ENCODE measurements around the gene CACNA2D4. TPM values are rescaled to one million over a fixed set of nuclear protein-coding genes. Genes with fewer than 3 reads are reported as not detected.

Gene CACNA2D4
- total RNA-seq, 2 experiments from 2014 or later: 5.5 to 7.2 TPM

GRCh38 chr12:1767407-1768090, 150.9 kb downstream of the CACNA2D4 start:
- no peaks in the 10 kb centered on the region for H3K9me3 Mint-ChIP-seq (ENCODE audit: low read depth)
- H3K36me3 Mint-ChIP-seq (ENCODE audit: low read depth): no peaks in the 10 kb centered on the region
- CTCF ChIA-PET: interaction anchor here (0.6 to 1.1 kb wide), 4 partner anchors 24 to 120 kb away, joined by 3 to 5 read pairs (median 4); no protein-coding TSS in a partner anchor

GRCh38 chr12:1766110-1766509, 152.3 kb downstream of the CACNA2D4 start:
- DNase-seq (no peak), ATAC-seq (no peak)
- intact Hi-C loops (cut with DNase I, micrococcal nuclease): no loop called here
- H3K27me3 Mint-ChIP-seq: no peaks in the 10 kb centered on the region
- no peaks in the 10 kb centered on the region for H3K9me3 Mint-ChIP-seq (ENCODE audit: low read depth)
- CTCF ChIA-PET: interaction anchor here (1.0 to 1.8 kb wide), 3 partner anchors 14 to 173 kb away, joined by 3 to 7 read pairs (median 3); no protein-coding TSS in a partner anchor
- POLR2A ChIA-PET: no interaction called here
- H3K4me1 Mint-ChIP-seq: peaks cover 6% of the 10 kb centered on the region
- H3K36me3 Mint-ChIP-seq (ENCODE audit: low read depth): peaks cover 2% of the 10 kb centered on the region
- no peak overlapping the region for H3K27ac Mint-ChIP-seq
- H3K4me3 Mint-ChIP-seq: no peak overlapping the region

More at GRCh38 chr12:1767407-1768090, 150.9 kb downstream of the CACNA2D4 start:
- no peak overlapping the region for H3K27ac Mint-ChIP-seq
- ATAC-seq (no peak), DNase-seq (no peak)
- H3K27me3 Mint-ChIP-seq: no peaks in the 10 kb centered on the region
- intact Hi-C loops (cut with DNase I, micrococcal nuclease): no loop called here
- POLR2A ChIA-PET: no interaction called here
- no peak overlapping the region for H3K4me3 Mint-ChIP-seq
- peaks cover 4% of the 10 kb centered on the region for H3K4me1 Mint-ChIP-seq

GRCh38 chr12:1763153-1763552, 155.3 kb downstream of the CACNA2D4 start:
- ATAC-seq (no peak), DNase-seq (no peak)
- intact Hi-C loops (cut with DNase I, micrococcal nuclease): no loop called here
- H3K4me3 Mint-ChIP-seq: no peak overlapping the region
- ChIA-PET POLR2A (no interaction called here), CTCF (interaction anchor here (1.2 kb wide), 1 partner anchor 10 kb away, joined by 3 read pairs; no protein-coding TSS in a partner anchor)
- H3K27me3 Mint-ChIP-seq: no peaks in the 10 kb centered on the region
- H3K36me3 Mint-ChIP-seq (ENCODE audit: low read depth): peaks cover 17% of the 10 kb centered on the region
- H3K4me1 Mint-ChIP-seq: peaks cover 10% of the 10 kb centered on the region
- no peaks in the 10 kb centered on the region for H3K9me3 Mint-ChIP-seq (ENCODE audit: low read depth)
- H3K27ac Mint-ChIP-seq: no peak overlapping the region

GRCh38 chr12:1761857-1762256, 156.6 kb downstream of the CACNA2D4 start:
- ChIA-PET CTCF (interaction anchor here (0.7 to 1.1 kb wide), 6 partner anchors 10 to 178 kb away, joined by 3 to 7 read pairs (median 4); no protein-coding TSS in a partner anchor), POLR2A (no interaction called here)
- intact Hi-C loops (cut with DNase I, micrococcal nuclease): no loop called here
- no peaks in the 10 kb centered on the region for H3K9me3 Mint-ChIP-seq (ENCODE audit: low read depth)
- DNase-seq (no peak), ATAC-seq (no peak)
- H3K36me3 Mint-ChIP-seq (ENCODE audit: low read depth): peaks cover 25% of the 10 kb centered on the region
- no peak overlapping the region for H3K4me3 Mint-ChIP-seq
- H3K4me1 Mint-ChIP-seq: peaks cover 9% of the 10 kb centered on the region
- no peak overlapping the region for H3K27ac Mint-ChIP-seq
- no peaks in the 10 kb centered on the region for H3K27me3 Mint-ChIP-seq

- DNase-seq (no peak), ATAC-seq (no peak)
- peaks cover 9% of the 10 kb centered on the region for H3K4me1 Mint-ChIP-seq
- ChIA-PET CTCF (interaction anchor here (0.7 to 1.1 kb wide), 5 partner anchors 12 to 179 kb away, joined by 3 to 7 read pairs (median 4); no protein-coding TSS in a partner anchor), POLR2A (no interaction called here)
- no peaks in the 10 kb centered on the region for H3K9me3 Mint-ChIP-seq (ENCODE audit: low read depth)
- intact Hi-C loops (cut with DNase I, micrococcal nuclease): no loop called here
- no peaks in the 10 kb centered on the region for H3K27me3 Mint-ChIP-seq
- H3K27ac Mint-ChIP-seq: no peak overlapping the region
- no peak overlapping the region for H3K4me3 Mint-ChIP-seq
- H3K36me3 Mint-ChIP-seq (ENCODE audit: low read depth): peaks cover 30% of the 10 kb centered on the region
Measured at GRCh38 chr12:1760566-1761382, 157.7 kb downstream of the CACNA2D4 start.

GRCh38 chr12:1758887-1759286, 159.6 kb downstream of the CACNA2D4 start:
- intact Hi-C loops (cut with DNase I, micrococcal nuclease): no loop called here
- Mint-ChIP-seq H3K4me1 (peaks cover 7% of the 10 kb centered on the region), H3K36me3 (ENCODE audit: low read depth) (peaks cover 39% of the 10 kb centered on the region), H3K27me3 (no peaks in the 10 kb centered on the region), H3K27ac (no peak overlapping the region), H3K9me3 (ENCODE audit: low read depth) (no peaks in the 10 kb centered on the region), H3K4me3 (no peak overlapping the region)
- DNase-seq (no peak), ATAC-seq (no peak)
- CTCF ChIA-PET: no interaction called here
- POLR2A ChIA-PET: no interaction called here

DNA sequence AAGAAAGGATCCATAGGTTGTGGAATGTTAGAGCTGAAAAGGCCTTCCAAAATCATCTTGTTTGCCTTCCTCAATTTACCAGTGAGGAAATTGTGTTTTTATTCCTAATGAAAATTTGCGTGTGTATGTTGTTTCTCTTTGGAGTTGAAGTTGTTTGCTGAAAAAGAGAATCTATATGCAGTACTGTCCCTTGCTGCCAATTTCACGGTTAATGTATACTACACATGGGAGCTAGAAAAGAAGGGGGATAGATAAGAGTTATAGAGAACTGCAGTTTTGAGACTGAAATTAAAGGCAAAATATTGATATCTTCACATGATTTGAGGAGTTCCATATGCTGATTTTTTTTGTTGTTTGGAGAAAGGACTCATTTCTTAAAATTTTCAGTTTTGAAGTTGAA, 160.1 kb downstream of the CACNA2D4 start:
- Mint-ChIP-seq H3K27me3 (no peaks in the 10 kb centered on the region), H3K4me3 (no peak overlapping the region), H3K4me1 (peaks cover 7% of the 10 kb centered on the region), H3K36me3 (ENCODE audit: low read depth) (peaks cover 39% of the 10 kb centered on the region), H3K9me3 (ENCODE audit: low read depth) (no peaks in the 10 kb centered on the region), H3K27ac (no peak overlapping the region)
- POLR2A ChIA-PET: no interaction called here
- CTCF ChIA-PET: no interaction called here
- DNase-seq (no peak), ATAC-seq (no peak)
- intact Hi-C loops (cut with DNase I, micrococcal nuclease): no loop called here

DNA sequence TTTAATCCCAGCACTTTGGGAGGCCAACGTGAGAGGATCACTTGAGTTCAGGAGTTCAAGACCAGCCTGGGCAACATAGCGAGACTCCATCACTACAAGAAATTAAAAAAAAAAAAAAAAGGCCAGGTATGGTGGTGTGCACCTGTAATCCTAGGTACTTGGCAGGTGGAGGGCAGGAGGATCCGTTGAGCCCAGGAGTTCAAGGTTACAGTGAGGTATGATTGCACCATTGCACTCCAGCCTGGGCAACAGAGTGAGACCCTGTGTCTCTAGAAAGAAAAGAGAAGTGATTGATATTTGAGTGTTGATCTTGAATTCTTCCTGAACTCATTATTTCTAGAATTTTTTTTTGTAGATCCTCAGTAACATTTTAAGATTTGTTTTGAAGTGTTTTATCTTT, 168.2 kb downstream of the CACNA2D4 start:
- Mint-ChIP-seq H3K9me3 (ENCODE audit: low read depth) (peaks cover 18% of the 10 kb centered on the region), H3K27me3 (no peaks in the 10 kb centered on the region), H3K4me1 (no peaks in the 10 kb centered on the region), H3K36me3 (ENCODE audit: low read depth) (peaks cover 37% of the 10 kb centered on the region), H3K27ac (no peak overlapping the region), H3K4me3 (no peak overlapping the region)
- ATAC-seq (no peak), DNase-seq (no peak)
- CTCF ChIA-PET: interaction anchor here (1.6 kb wide), 1 partner anchor 97 kb away, joined by 4 read pairs; no protein-coding TSS in a partner anchor
- intact Hi-C loops (cut with DNase I, micrococcal nuclease): no loop called here
- POLR2A ChIA-PET: no interaction called here

DNA sequence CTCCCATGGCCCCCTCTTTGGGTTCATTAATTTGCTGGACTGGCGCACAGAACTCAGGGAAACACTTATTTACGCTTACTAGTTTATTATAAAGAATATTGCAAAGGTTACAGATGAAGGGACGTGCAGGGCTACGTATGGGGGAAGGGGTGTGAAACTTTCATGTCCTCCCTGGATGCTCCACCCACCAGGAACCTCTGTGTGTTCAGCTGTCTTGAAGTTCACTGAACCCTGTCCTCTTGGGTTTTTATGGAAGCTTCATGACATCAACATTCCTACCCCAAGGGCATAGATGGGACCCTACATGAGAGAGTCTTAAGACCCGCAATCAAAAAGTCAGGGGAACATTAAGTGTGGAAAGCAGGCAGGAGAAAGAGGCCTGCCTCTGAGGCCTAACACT, 169.4 kb downstream of the CACNA2D4 start:
- H3K27me3 Mint-ChIP-seq: no peaks in the 10 kb centered on the region
- no peak overlapping the region for H3K27ac Mint-ChIP-seq
- ChIA-PET CTCF (interaction anchor here (1.6 kb wide), 1 partner anchor 96 kb away, joined by 4 read pairs; no protein-coding TSS in a partner anchor), POLR2A (no interaction called here)
- intact Hi-C loops (cut with DNase I, micrococcal nuclease): no loop called here
- H3K4me1 Mint-ChIP-seq: no peaks in the 10 kb centered on the region
- ATAC-seq: no peak
- no peak overlapping the region for H3K4me3 Mint-ChIP-seq
- H3K9me3 Mint-ChIP-seq (ENCODE audit: low read depth): peaks cover 18% of the 10 kb centered on the region
- DNase-seq: no peak
- H3K36me3 Mint-ChIP-seq (ENCODE audit: low read depth): peaks cover 34% of the 10 kb centered on the region

- intact Hi-C loops (cut with DNase I, micrococcal nuclease): no loop called here
- ChIA-PET POLR2A (no interaction called here), CTCF (interaction anchor here (0.6 to 1.0 kb wide), 3 partner anchors 74 to 113 kb away, joined by 3 read pairs; no protein-coding TSS in a partner anchor)
- Mint-ChIP-seq H3K36me3 (ENCODE audit: low read depth) (peaks cover 36% of the 10 kb centered on the region), H3K9me3 (ENCODE audit: low read depth) (peaks cover 18% of the 10 kb centered on the region), H3K27me3 (no peaks in the 10 kb centered on the region), H3K27ac (no peak overlapping the region), H3K4me1 (no peaks in the 10 kb centered on the region), H3K4me3 (no peak overlapping the region)
- ATAC-seq: no peak
- DNase-seq: no peak
Measured at GRCh38 chr12:1747609-1748008, 170.8 kb downstream of the CACNA2D4 start.

GRCh38 chr12:1744932-1745331, 173.5 kb downstream of the CACNA2D4 start:
- Mint-ChIP-seq H3K9me3 (ENCODE audit: low read depth) (peaks cover 18% of the 10 kb centered on the region), H3K27ac (no peak overlapping the region), H3K27me3 (no peaks in the 10 kb centered on the region), H3K36me3 (ENCODE audit: low read depth) (peaks cover 36% of the 10 kb centered on the region), H3K4me1 (peaks cover 21% of the 10 kb centered on the region), H3K4me3 (no peak overlapping the region)
- DNase-seq: no peak
- intact Hi-C loops (cut with DNase I, micrococcal nuclease): no loop called here
- no peak for ATAC-seq
- ChIA-PET CTCF (no interaction called here), POLR2A (no interaction called here)
